K562 (cell line): ENCODE results near the gene SLC3A2. TPM values are rescaled to one million over a fixed set of nuclear protein-coding genes. Genes with fewer than 3 reads are reported as not detected.

Experiments used
- ATAC-seq: fragments of 200-7000 bp; cut with Tn5 transposase; 3 replicates; pipeline ENCODE4 v1.9.1; 2020; ENCODE audit warnings: moderate library complexity
- BruUV-seq: library from RNA; stranded (reverse); fragments of 400-500 nt; replicated peaks from 2 replicates; lab custom pipeline; 2021; lab: Mats Ljungman, UMichigan
- CTCF ChIA-PET: fragments of 300-600 bp; formaldehyde crosslinking; extraction: SDS; loops from one replicate; lab custom pipeline; 2021; ENCODE audit warnings: low intra/inter-chr PET ratio; lab: Yijun Ruan, JAX
- POLR2A ChIA-PET: fragments of 300-600, 350-650 bp; sonication (Branson Sonifier 250); formaldehyde crosslinking; extraction: SDS; loops from one replicate; lab custom pipeline; 2021; ENCODE audit warnings: antibody characterized with exemption, inconsistent platforms; lab: Yijun Ruan, JAX
- DNase-seq, 4 experiments: peaks; one replicate each; pipeline versions ENCODE4 v3.0.0 to v3.0.0-alpha.2; 2011 to 2018; ENCODE audit warnings: low spot score in 3 of 4, mixed read lengths in 3 of 4; ENCODE audit errors: extremely low read depth in 1 of 4
- FAIRE-seq: peaks from 2 replicates; lab custom pipeline; 2011; peaks lifted over from hg19 to GRCh38; lab: Jason Lieb, UNC
- H2AFZ ChIP-seq: 2 replicates; pipeline ENCODE4 v1.6.0; 2011; ENCODE audit warnings: low read depth, low read length, control low read depth, inconsistent platforms
- H3K27ac ChIP-seq: fragments of 200-600 bp; 3 replicates; pipeline ENCODE4 v1.8.0; 2011; ENCODE audit warnings: low read depth, mild to moderate bottlenecking, control low read depth, inconsistent platforms, low read length, moderate library complexity, mixed read lengths; ENCODE audit errors: extremely low read depth
- H3K27me3 ChIP-seq, 2 experiments: fragments of 300-600 bp in 1 of 2; 2 replicates in 1 of 2; 3 replicates in 1 of 2; pipeline versions ENCODE4 v1.6.0 to v1.8.0; 2011; ENCODE audit warnings: inconsistent platforms in 2 of 2, low read length in 2 of 2, mild to moderate bottlenecking in 1 of 2, mixed read lengths in 1 of 2, moderate library complexity in 1 of 2; ENCODE audit not compliant: control insufficient read depth in 2 of 2, insufficient read depth in 2 of 2
- H3K36me3 ChIP-seq: fragments of 300-600 bp; 3 replicates; pipeline ENCODE4 v1.8.0; 2011; ENCODE audit warnings: mild to moderate bottlenecking, low read length, inconsistent platforms; ENCODE audit not compliant: control insufficient read depth, insufficient read depth
- H3K4me1 ChIP-seq, 2 experiments: fragments of 200-600 bp in 1 of 2; replicated peaks in 1 of 2; 2 replicates in 1 of 2; 3 replicates in 1 of 2; pipeline versions ENCODE4 v1.5.1 to v1.8.0; 2011; ENCODE audit warnings: inconsistent platforms in 2 of 2, low read length in 2 of 2, mild to moderate bottlenecking in 1 of 2, mixed read lengths in 1 of 2, moderate library complexity in 1 of 2; ENCODE audit not compliant: control insufficient read depth in 2 of 2, insufficient read depth in 2 of 2
- H3K4me2 ChIP-seq: 2 replicates; pipeline ENCODE4 v1.6.1; 2011; ENCODE audit warnings: low read length, control low read depth, inconsistent platforms, mixed read lengths; ENCODE audit not compliant: insufficient read depth
- H3K4me3 ChIP-seq: fragments of 200-600 bp; sonication (generic), shearing (Covaris generic); 2 replicates; pipeline ENCODE4 v1.5.1; 2016; ENCODE audit warnings: control low read depth, inconsistent platforms
- H3K79me2 ChIP-seq: fragments of 200-600 bp; 3 replicates; pipeline ENCODE4 v1.8.0; 2011; ENCODE audit warnings: low read length, inconsistent platforms; ENCODE audit not compliant: control insufficient read depth, insufficient read depth
- H3K9ac ChIP-seq, 2 experiments: 2 replicates each; pipeline versions ENCODE4 v1.6.0 to v1.6.1; 2011; ENCODE audit warnings: low read depth in 2 of 2, low read length in 2 of 2, control low read depth in 1 of 2, inconsistent platforms in 1 of 2, mild to moderate bottlenecking in 1 of 2, mixed read lengths in 1 of 2; ENCODE audit not compliant: insufficient read depth in 1 of 2
- H3K9me1 ChIP-seq: one replicate; pipeline ENCODE4 v1.6.0; 2011; ENCODE audit warnings: inconsistent platforms, mild to moderate bottlenecking, low read length, moderate library complexity; ENCODE audit not compliant: control insufficient read depth, insufficient read depth
- H3K9me3 ChIP-seq: replicated peaks from 2 replicates; pipeline ENCODE4 v1.5.1; 2011; ENCODE audit warnings: low read depth, low read length, inconsistent platforms; ENCODE audit not compliant: control insufficient read depth, insufficient read depth
- H4K20me1 ChIP-seq: replicated peaks from 2 replicates; pipeline ENCODE4 v1.6.1; 2011; ENCODE audit warnings: low read length, inconsistent platforms, mixed read lengths; ENCODE audit not compliant: control insufficient read depth, insufficient read depth
- ATF7 ChIP-seq: fragments of 450-650 bp; IDR thresholded peaks from 2 replicates; pipeline ENCODE4 v1.7.1; 2014; ENCODE audit warnings: mild to moderate bottlenecking, moderate library complexity
- BDP1 ChIP-seq: IDR thresholded peaks from 3 replicates; pipeline ENCODE4 v1.6.1; 2011; ENCODE audit not compliant: insufficient read length, insufficient read depth
- BRD9 ChIP-seq: fragments of 450-650 bp; IDR thresholded peaks from 2 replicates; pipeline ENCODE4 v1.6.1; 2018; ENCODE audit warnings: low read depth; ENCODE audit not compliant: partially characterized antibody
- ELF4 ChIP-seq: fragments of 450-650 bp; formaldehyde crosslinking; IDR thresholded peaks from 2 replicates; pipeline ENCODE4 v1.4.0; 2022; ENCODE audit warnings: missing genetic modification characterization
- GATA2 ChIP-seq: sonication (generic); formaldehyde crosslinking; IDR thresholded peaks from 2 replicates; pipeline ENCODE4 v1.4.0; 2020; ENCODE audit warnings: mild to moderate bottlenecking, missing genetic modification reagents
- HDAC2 ChIP-seq: fragments of 450-650 bp; IDR thresholded peaks from 2 replicates; pipeline ENCODE4 v1.6.1; 2016; ENCODE audit warnings: mild to moderate bottlenecking
- LCOR ChIP-seq: sonication (generic); formaldehyde crosslinking; IDR thresholded peaks from 2 replicates; pipeline ENCODE4 v1.8.0; 2022; ENCODE audit warnings: mild to moderate bottlenecking, missing genetic modification reagents
- NFE2 ChIP-seq: IDR thresholded peaks from 2 replicates; pipeline ENCODE4 v1.6.1; 2014; ENCODE audit warnings: antibody characterized with exemption, low read depth
- NFYB ChIP-seq: IDR thresholded peaks from 2 replicates; pipeline ENCODE4 v1.6.1; 2011; ENCODE audit warnings: mild to moderate bottlenecking, moderate library complexity; ENCODE audit not compliant: insufficient read length; ENCODE audit errors: extremely low read depth
- PRPF4 ChIP-seq: fragments of 200-400 bp; formaldehyde crosslinking; IDR thresholded peaks from one replicate; pipeline ENCODE4 v1.6.1; 2017; ENCODE audit warnings: low read length, low read depth, mild to moderate bottlenecking; ENCODE audit not compliant: insufficient read depth, poor library complexity, severe bottlenecking
- RFX1 ChIP-seq: fragments of 450-650 bp; IDR thresholded peaks from 2 replicates; pipeline ENCODE4 v1.6.1; 2016; ENCODE audit warnings: mild to moderate bottlenecking, moderate library complexity
- SMAD4 ChIP-seq: fragments of 250-450 bp; sonication (Bioruptor Pico); conservative IDR thresholded peaks from 2 replicates; pipeline ENCODE4 v1.8.0; 2021; ENCODE audit warnings: inconsistent platforms, mild to moderate bottlenecking, moderate library complexity
- SRF ChIP-seq, 2 experiments: fragments of 250-450, 450-650 bp in 1 of 2; sonication (Bioruptor Pico) in 1 of 2; sonication (generic) in 1 of 2; formaldehyde crosslinking; IDR thresholded peaks; 2 replicates each; pipeline versions ENCODE4 v1.5.0 to v1.5.1; 2020 to 2022; ENCODE audit warnings: mild to moderate bottlenecking in 1 of 2, missing genetic modification reagents in 1 of 2
- TAF7 ChIP-seq: fragments of 450-650 bp; IDR thresholded peaks from 2 replicates; pipeline ENCODE4 v1.6.1; 2016; ENCODE audit warnings: missing genetic modification characterization, missing compliant biosample characterization
- TOE1 ChIP-seq, 2 experiments: fragments of 450-650 bp in 1 of 2; sonication (generic) in 1 of 2; formaldehyde crosslinking in 1 of 2; IDR thresholded peaks; 2 replicates each; pipeline versions ENCODE4 v1.7.1 to v1.8.0; 2016 to 2022; ENCODE audit warnings: borderline replicate concordance in 2 of 2, mild to moderate bottlenecking in 2 of 2, antibody characterized with exemption in 1 of 2, inconsistent platforms in 1 of 2, low read depth in 1 of 2, missing genetic modification reagents in 1 of 2, moderate library complexity in 1 of 2
- XRCC5 ChIP-seq: fragments of 200-400 bp; formaldehyde crosslinking; IDR thresholded peaks from 2 replicates; pipeline ENCODE4 v1.6.1; 2017; ENCODE audit warnings: low read depth, mild to moderate bottlenecking, low read length
- ZBTB7A ChIP-seq: IDR thresholded peaks from 2 replicates; pipeline ENCODE4 v1.6.1; 2011; ENCODE audit warnings: low read depth, mild to moderate bottlenecking, low read length, moderate library complexity, borderline replicate concordance; ENCODE audit not compliant: control insufficient read depth
- ZKSCAN1 ChIP-seq: fragments of 150-350 bp; IDR thresholded peaks from 2 replicates; pipeline ENCODE4 v1.6.1; 2016; ENCODE audit warnings: low read depth, low read length
- ZNF143 ChIP-seq: sonication (generic); formaldehyde crosslinking; IDR thresholded peaks from 2 replicates; pipeline ENCODE4 v1.9.0; 2022; ENCODE audit warnings: mild to moderate bottlenecking, missing genetic modification reagents
- ZNF217 ChIP-seq: sonication (generic); formaldehyde crosslinking; IDR thresholded peaks from 2 replicates; pipeline ENCODE4 v1.8.0; 2022; ENCODE audit warnings: mild to moderate bottlenecking, missing genetic modification reagents
- ZNF41 ChIP-seq: fragments of 250-450 bp; sonication (Bioruptor Pico); conservative IDR thresholded peaks from 2 replicates; pipeline ENCODE4 v1.4.0; 2020; ENCODE audit warnings: mild to moderate bottlenecking
- ZNF57 ChIP-seq: fragments of 450-650 bp; formaldehyde crosslinking; IDR thresholded peaks from 2 replicates; pipeline ENCODE4 v1.4.0; 2020; ENCODE audit warnings: mild to moderate bottlenecking, moderate library complexity
- WGBS: fragments of 100-300 bp; shearing (Covaris generic); methylation state at CpG from one replicate; pipeline ENCODE4 v1.1.6; 2016; ENCODE audit warnings: low coverage, mixed read lengths; ENCODE audit not compliant: insufficient coverage; ENCODE audit errors: missing lambda C conversion rate; 5-methylcytosine and 5-hydroxymethylcytosine counted together
- in situ Hi-C: fragments of 300-500 bp; cut with MboI; formaldehyde crosslinking; loops from 4 replicates; pipeline ENCODE4 v1.15.0; 2018; ENCODE audit warnings: inconsistent platforms, mixed read lengths
- intact Hi-C: fragments of 100-400 bp; cut with micrococcal nuclease; formaldehyde crosslinking; loops from 2 replicates; pipeline ENCODE4 v1.14.2; 2022
- polyA plus RNA-seq, 8 experiments: library from polyadenylated mRNA; depleted of rRNA in 4 of 8; stranded (reverse) in 5 of 8; unstranded in 3 of 8; fragments of >200 nt; fragmentation: Nextera tagmentation in 2 of 8; fragmentation: Illumina TruSeq in 1 of 8; extraction: Ambion mirVana in 2 of 8; extraction: Trizol in 1 of 8; gene quantifications; 2 replicates each; pipeline versions ENCODE4 v1.2.1 to v1.2.3, GENCODE V29; 2011 to 2014; ENCODE audit warnings: inconsistent platforms in 1 of 8, missing spikeins in 1 of 8
- total RNA-seq, 7 experiments: library from RNA; depleted of rRNA in 6 of 7; stranded (reverse); fragments of >200 nt in 6 of 7; fragmentation: Illumina TruSeq in 2 of 7; extraction: Trizol in 2 of 7; gene quantifications; 2 replicates each; pipeline versions ENCODE4 v1.2.1 to v1.2.3, GENCODE V29; 2011 to 2021; ENCODE audit warnings: low replicate concordance in 1 of 7
- TF ChIP-seq, protein P1 (sequence below): fragments of 250-450 bp; sonication (Bioruptor Pico); IDR thresholded peaks from 2 replicates; pipeline ENCODE4 v1.9.0; 2021; ENCODE audit warnings: mild to moderate bottlenecking

The SLC3A2 gene
- total and polyA plus RNA-seq, 9 of the 15 experiments (the other 6 are each of a cell fraction or from before 2014, with no cell fraction given), result 20.0 to 296 (median 214) TPM

DNA sequence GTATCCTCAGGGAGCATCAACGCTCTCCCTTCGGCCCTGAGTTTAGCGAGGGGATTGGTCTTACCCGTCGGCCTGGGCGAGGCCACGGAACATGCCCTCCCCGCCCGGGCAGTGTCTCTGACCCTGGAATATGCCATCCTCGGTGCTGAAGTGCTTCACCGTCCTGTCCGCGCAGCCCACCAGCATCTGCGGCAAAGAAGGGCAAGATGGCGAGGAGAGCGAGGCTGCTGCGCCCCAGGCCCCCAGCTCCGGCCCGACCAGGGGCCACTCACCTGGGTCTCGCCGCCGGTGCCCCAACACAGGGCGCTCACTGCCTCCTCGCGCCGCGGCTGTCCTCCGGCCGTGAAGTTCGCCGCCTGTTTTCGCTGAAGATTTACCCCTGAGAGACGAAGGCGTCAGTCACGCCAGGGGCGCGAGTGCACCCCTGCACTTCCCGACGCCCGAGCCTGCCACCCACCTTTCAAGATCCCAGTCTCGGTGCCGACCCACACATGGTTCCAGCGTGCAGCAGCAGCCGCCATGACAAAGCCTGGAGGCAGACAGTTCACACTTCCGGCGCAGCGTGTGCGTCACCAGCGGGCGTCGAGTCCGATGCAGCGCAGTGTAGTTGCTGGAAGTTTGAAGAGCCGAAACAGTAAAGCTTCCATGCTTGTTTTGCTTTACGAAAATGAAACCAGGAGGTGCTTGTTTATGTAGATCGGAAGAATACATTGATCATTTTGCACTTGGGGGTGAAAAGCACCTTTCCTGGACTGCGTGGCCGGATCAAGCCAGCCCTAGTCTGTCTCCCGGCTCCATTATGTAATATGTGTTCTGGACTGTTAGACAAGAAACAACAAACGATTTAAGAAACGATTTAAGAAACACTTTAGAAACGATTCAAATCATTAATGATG, 41.4 kb upstream of the SLC3A2 start, which contains the start of gene WDR74:
TSS of gene WDR74 (minus strand) at position 541 of the 896 bp plus-strand sequence. CDS start at position 521, 20 bp downstream.
- FAIRE-seq, result peak; percentile 79
- peak within 1 kb of the TSS; percentile 70 for H2AFZ ChIP-seq
- no peaks in the 10 kb centered on the region for H3K9me3 ChIP-seq
- H3K36me3 ChIP-seq, result peaks cover 38% of the 10 kb centered on the region
- in situ Hi-C loops, result no loop called here
- CTCF ChIA-PET, result no interaction called here
- no peaks in the 10 kb centered on the region for H4K20me1 ChIP-seq
- POLR2A ChIA-PET, result interaction anchor here (0.6 to 4.1 kb wide), 18 partner anchors 7 to 439 kb away, joined by 3 to 403 read pairs (median 12); partner anchors contain the start of genes C11orf98, CSKMT, EEF1G and LBHD1
- peak; percentile 67 for ATAC-seq
- H3K4me1 ChIP-seq, result peaks cover 8 to 19% of the 10 kb centered on the region in 2 experiments; a peak in 3 of 5 replicates
- H3K79me2 ChIP-seq, result peaks cover 42% of the 10 kb centered on the region
- peak within 1 kb of the TSS; percentile 87 to 99 for H3K9ac ChIP-seq
- peak; percentile 71 to 96 (median 77) for DNase-seq
- H3K4me3 ChIP-seq, result peak within 1 kb of the TSS; percentile 93
- peak within 1 kb of the TSS; percentile 92 for H3K4me2 ChIP-seq
- no peaks in the 10 kb centered on the region for H3K27me3 ChIP-seq
- no TSS peak for BruUV-seq
- peak within 1 kb of the TSS; percentile 77 for H3K27ac ChIP-seq
- H3K9me1 ChIP-seq, result no peaks in the 10 kb centered on the region
- under 1% methylated on average over 60 of the region's 62 CpGs for WGBS
- intact Hi-C loops, result no loop called here
- TF ChIP-seq RFX1, result no peak
- TF ChIP-seq XRCC5, result peak; percentile 74; the same call in 1 of the 2 replicates
- peak; percentile 99 for TF ChIP-seq HDAC2
- no peak for TF ChIP-seq ZNF57 (CRISPR knock-in tag)
- 0 out of 2 replicates have a peak, but pooled peaks have one; percentile 39 for TF ChIP-seq ZNF41 (CRISPR knock-in tag)
- TF ChIP-seq TAF7 (tag), result 0 out of 2 replicates have a peak, but pooled peaks have one; percentile 80
- TF ChIP-seq TOE1 (IDR thresholded peaks at IDR 0.05; ENCODE audit: borderline replicate concordance), result peak; percentile 36; the same call in 1 of the 2 replicates
- TF ChIP-seq TOE1 (CRISPR knock-in tag; IDR thresholded peaks at IDR 0.05; ENCODE audit: borderline replicate concordance, low read depth), result no peak
- TF ChIP-seq LCOR, result peak; percentile 48; the same call in 1 of the 2 replicates
- no peak for TF ChIP-seq GATA2 (CRISPR knock-in tag)
- no peak for TF ChIP-seq BDP1
- no peak; the same call in 1 of the 2 replicates for TF ChIP-seq SMAD4 (CRISPR knock-in tag)
- no peak for TF ChIP-seq ZNF217 (CRISPR knock-in tag)
- peak; percentile 81 for TF ChIP-seq ELF4 (CRISPR knock-in tag)
- TF ChIP-seq, protein P1, sequence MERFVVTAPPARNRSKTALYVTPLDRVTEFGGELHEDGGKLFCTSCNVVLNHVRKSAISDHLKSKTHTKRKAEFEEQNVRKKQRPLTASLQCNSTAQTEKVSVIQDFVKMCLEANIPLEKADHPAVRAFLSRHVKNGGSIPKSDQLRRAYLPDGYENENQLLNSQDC (CRISPR knock-in tag), result no peak
- no peak for TF ChIP-seq ZBTB7A
- TF ChIP-seq NFE2, result peak; percentile 20; the same call in 1 of the 2 replicates
- TF ChIP-seq ZNF143, result peak; percentile 45; the same call in 1 of the 2 replicates
- peak; percentile 60 for TF ChIP-seq BRD9
- TF ChIP-seq ZKSCAN1, result peak; percentile 64; the same call in 1 of the 2 replicates
- TF ChIP-seq PRPF4, result peak; percentile 52
- TF ChIP-seq NFYB, result no peak
- 0 out of 4 replicates have a peak, but pooled peaks of 1 of the 2 experiments have one; percentile 54 for TF ChIP-seq SRF (CRISPR knock-in tag; IDR thresholded peaks at IDR 0.05)
- TF ChIP-seq ATF7, result peak; percentile 72
